HG03095 (cell line): ENCODE results near the gene LEFTY1.
"Not testable (repeated sequence)": the region's sequence is repeated elsewhere in the genome, so short reads cannot be mapped to it uniquely, and the experiment has no call there.

Source experiments
- ATAC-seq: cut with Tn5 transposase; IDR thresholded peaks from one replicate; pipeline ENCODE4 v1.9.1; 2021; ENCODE audit warnings: moderate library complexity; ENCODE audit not compliant: unreplicated experiment

The LEFTY1 gene

GRCh38 chr1:225889743-225890142 lies 797 bp upstream of the LEFTY1 start:
- ATAC-seq = no peak

- no peak for ATAC-seq
Observed at GRCh38 chr1:225888289-225888897, 553 bp downstream of the LEFTY1 start.

GRCh38 chr1:225887554-225888288 lies 1.2 kb downstream of the LEFTY1 start:
- not testable (repeated sequence) for ATAC-seq

GRCh38 chr1:225887030-225887314 lies 2.0 kb downstream of the LEFTY1 start:
- no peak for ATAC-seq

- no peak for ATAC-seq
Observed at GRCh38 chr1:225886159-225887029, 2.6 kb downstream of the LEFTY1 start.

GRCh38 chr1:225885336-225885735 lies 3.6 kb downstream of the LEFTY1 start:
- no peak for ATAC-seq

- no peak for ATAC-seq
Observed at GRCh38 chr1:225883616-225884265, 5.2 kb downstream of the LEFTY1 start.

- peak; percentile 18 for ATAC-seq
Observed at GRCh38 chr1:225882694-225883615, 6.0 kb downstream of the LEFTY1 start.

GRCh38 chr1:225881959-225882693 lies 6.8 kb downstream of the LEFTY1 start, which contains the start of gene TMEM63A:
TSS of gene TMEM63A (minus strand) at chr1:225882380. CDS start at chr1:225877580, 4,800 bp downstream.
- ATAC-seq = peak; percentile 69

- ATAC-seq = no peak
Observed at GRCh38 chr1:225881081-225881958, 7.6 kb downstream of the LEFTY1 start.

- no peak for ATAC-seq
Observed at GRCh38 chr1:225880636-225881035, 8.3 kb downstream of the LEFTY1 start.

GRCh38 chr1:225880222-225880588 lies 8.7 kb downstream of the LEFTY1 start:
- no peak for ATAC-seq

- no peak for ATAC-seq
Observed at GRCh38 chr1:225879521-225880221, 9.3 kb downstream of the LEFTY1 start.

GRCh38 chr1:225878282-225878681 lies 10.7 kb downstream of the LEFTY1 start:
- ATAC-seq = no peak

- ATAC-seq = no peak
Observed at GRCh38 chr1:225877580-225877979, 11.4 kb downstream of the LEFTY1 start.

- ATAC-seq = no peak
Observed at GRCh38 chr1:225876900-225877510, 11.9 kb downstream of the LEFTY1 start.

- no peak for ATAC-seq
Observed at GRCh38 chr1:225875044-225875815, 13.7 kb downstream of the LEFTY1 start.
